Tibial nerve (tissue), 3 donors: ENCODE results near the gene ZNF45.

Experiments used
- CTCF ChIP-seq, 5 experiments: fragments of 200-600 bp in 3 of 5; fragments of 450-650 bp in 2 of 5; sonication (generic) in 3 of 5; IDR thresholded peaks; one replicate each; pipeline ENCODE4 v1.5.1; 2016 to 2019; ENCODE audit warnings: antibody characterized with exemption in 5 of 5, mild to moderate bottlenecking in 3 of 5, moderate library complexity in 2 of 5
- POLR2A ChIP-seq, 2 donors: fragments of 450-650 bp; IDR thresholded peaks; one replicate each; pipeline ENCODE4 v1.6.1; 2017; ENCODE audit warnings: antibody characterized with exemption in 2 of 2, mild to moderate bottlenecking in 2 of 2, moderate library complexity in 2 of 2

DNA sequence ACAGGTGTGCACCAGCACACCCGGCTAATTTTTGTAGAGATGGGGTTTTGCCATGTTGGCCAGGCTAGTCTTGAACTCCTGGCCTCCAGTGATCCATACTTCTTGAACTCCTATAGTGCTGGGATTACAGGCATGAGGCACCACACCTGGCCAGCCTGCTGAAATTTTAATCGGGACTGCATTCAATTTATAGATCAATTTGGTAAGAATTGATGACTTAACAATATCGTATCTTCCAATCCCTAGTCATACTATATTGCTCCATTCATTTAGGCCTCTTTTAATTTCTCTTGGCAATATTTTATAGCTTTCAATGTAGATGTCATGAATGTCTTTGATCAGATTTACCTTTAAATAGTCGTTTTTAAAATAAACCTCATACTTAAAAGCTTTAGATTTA is 5.6 kb upstream of the ZNF45 start:
- TF ChIP-seq CTCF (IDR thresholded peaks at IDR 0.05) (no peak), POLR2A (IDR thresholded peaks at IDR 0.05) (no peak)
